Thyroid gland (tissue), 4 donors: ENCODE measurements around the gene TGFBRAP1. TPM values are rescaled to one million over a fixed set of nuclear protein-coding genes. Genes with fewer than 3 reads are reported as not detected.

Experiments
- DNase-seq, 2 donors: peaks; one replicate each; pipeline ENCODE4 v3.0.0-alpha.2; 2019
- H3K27ac ChIP-seq, 3 donors: fragments of 200-600 bp; sonication (generic); 1 replicate in 2 of 3; 2 replicates in 1 of 3; pipeline ENCODE4 v1.5.1; 2016 to 2019; ENCODE audit warnings: mild to moderate bottlenecking in 1 of 3, moderate library complexity in 1 of 3
- H3K27me3 ChIP-seq: fragments of 200-600 bp; sonication (generic); one replicate; pipeline ENCODE4 v1.5.1; 2019
- H3K36me3 ChIP-seq, 2 donors: fragments of 200-600 bp; sonication (generic); one replicate each; pipeline ENCODE4 v1.5.1; 2016 to 2019
- H3K4me1 ChIP-seq, 2 donors: fragments of 200-600 bp; sonication (generic); one replicate each; pipeline ENCODE4 v1.5.1; 2017 to 2019
- H3K4me3 ChIP-seq, 3 donors: fragments of 200-600 bp; sonication (generic); replicated peaks in 1 of 3; 1 replicate in 2 of 3; 2 replicates in 1 of 3; pipeline ENCODE4 v1.5.1; 2016; ENCODE audit warnings: mild to moderate bottlenecking in 1 of 3
- H3K9me3 ChIP-seq: fragments of 200-600 bp; sonication (generic); one replicate; pipeline ENCODE4 v1.5.1; 2017
- CTCF ChIP-seq, 6 experiments: fragments of 200-600 bp in 3 of 6; fragments of 450-650 bp in 3 of 6; sonication (generic) in 3 of 6; IDR thresholded peaks; one replicate each; pipeline ENCODE4 v1.5.1; 2016 to 2019; ENCODE audit warnings: antibody characterized with exemption in 6 of 6, mild to moderate bottlenecking in 2 of 6, inconsistent platforms in 1 of 6, moderate library complexity in 1 of 6
- POLR2A ChIP-seq, 2 donors: fragments of 450-650 bp; IDR thresholded peaks; one replicate each; pipeline ENCODE4 v1.6.1; 2017; ENCODE audit warnings: antibody characterized with exemption in 2 of 2, mild to moderate bottlenecking in 2 of 2, moderate library complexity in 1 of 2
- WGBS, 2 donors: methylation state at CpG; one replicate each; pipeline ENCODE4 v1.1.5; 2017; 5-methylcytosine and 5-hydroxymethylcytosine counted together
- intact Hi-C: fragments of 100-400 bp; cut with DNase I; formaldehyde crosslinking; loops from one replicate; pipeline ENCODE4 v1.15.1; 2023
- total RNA-seq, 4 donors: library from RNA; depleted of rRNA; stranded (reverse); fragments of >200 nt; gene quantifications; one replicate each; pipeline ENCODE4 v1.2.3, GENCODE V29; 2016

TGFBRAP1 gene
- total RNA-seq, 4 donors from 2014 or later: 35.4 to 53.2 (median 40.1) TPM

DNA sequence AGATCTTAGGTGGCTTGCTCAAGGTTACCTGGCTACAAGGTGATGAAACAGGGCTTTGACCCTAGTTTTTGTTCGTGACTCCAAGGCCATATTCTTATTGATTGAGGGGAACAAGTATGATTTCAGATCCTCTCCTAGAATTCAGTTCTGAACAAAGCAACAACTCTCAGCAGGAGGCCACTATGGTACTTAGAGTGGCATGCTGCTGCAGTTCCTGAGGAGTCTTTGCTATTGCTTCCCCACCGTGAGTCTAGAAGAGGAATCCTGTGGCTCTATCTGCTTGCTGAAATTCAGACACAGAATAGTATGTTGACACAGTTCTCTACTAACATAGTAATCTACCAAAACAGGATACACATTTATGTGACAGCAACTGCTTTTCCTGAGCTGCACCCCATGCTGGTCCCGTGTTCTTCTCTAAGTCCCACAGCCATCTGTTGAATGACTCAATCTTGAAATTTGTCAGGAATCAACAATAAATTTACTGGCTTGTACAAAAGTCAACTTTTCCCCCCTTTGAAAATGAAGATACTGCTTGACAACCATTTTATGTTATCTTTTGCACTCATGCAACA, 4.1 kb downstream of the TGFBRAP1 start:
- intact Hi-C loops: no loop called here
- H3K9me3 ChIP-seq: no peaks in the 10 kb centered on the region
- no peak for TF ChIP-seq CTCF (IDR thresholded peaks at IDR 0.05)
- no peak for TF ChIP-seq POLR2A (IDR thresholded peaks at IDR 0.05)
- no peak for DNase-seq
- no peaks in the 10 kb centered on the region for H3K36me3 ChIP-seq
- H3K4me1 ChIP-seq: peaks cover 19 to 22% of the 10 kb centered on the region in 2 donors
- no peaks in the 10 kb centered on the region for H3K27me3 ChIP-seq
- H3K27ac ChIP-seq: peak overlapping the region in 1 of 3 donors; percentile 6
- WGBS, 2 donors: 73 to 79% methylated on average over 3 of the region's 3 CpGs
- H3K4me3 ChIP-seq: no peak overlapping the region

GRCh38 chr2:105324732-105325131, 4.8 kb downstream of the TGFBRAP1 start:
- Histone ChIP-seq H3K9me3 (no peaks in the 10 kb centered on the region), H3K4me3 (no peak overlapping the region), H3K4me1 (peaks cover 14 to 28% of the 10 kb centered on the region in 2 donors), H3K27ac (peak overlapping the region in 1 of 3 donors; percentile 6), H3K27me3 (no peaks in the 10 kb centered on the region), H3K36me3 (no peaks in the 10 kb centered on the region)
- intact Hi-C loops: no loop called here
- TF ChIP-seq POLR2A (IDR thresholded peaks at IDR 0.05) (no peak), CTCF (IDR thresholded peaks at IDR 0.05) (no peak)
- DNase-seq: no peak
- WGBS, 2 donors: 86 to 88% methylated on average over 4 of the region's 4 CpGs

DNA sequence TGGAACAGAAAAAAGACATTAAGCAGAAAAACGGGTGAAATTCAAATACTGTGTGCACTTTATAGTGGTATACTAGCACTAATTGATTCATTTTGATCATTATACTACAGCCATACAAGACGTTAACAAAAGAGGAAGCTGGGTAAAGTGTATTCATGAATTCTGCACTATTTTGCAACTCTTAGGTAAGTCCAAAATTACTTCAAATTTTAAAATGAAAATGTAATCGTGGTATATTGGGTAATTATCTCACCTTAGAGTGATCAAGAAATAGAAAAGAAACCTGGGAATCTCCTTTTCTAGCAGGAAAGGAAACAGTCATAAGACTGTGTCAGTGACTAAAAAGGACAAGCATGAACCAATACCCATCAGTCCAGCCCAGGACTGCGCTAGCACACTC, 5.4 kb downstream of the TGFBRAP1 start:
- no peak for DNase-seq
- Histone ChIP-seq H3K9me3 (no peaks in the 10 kb centered on the region), H3K27me3 (no peaks in the 10 kb centered on the region), H3K27ac (no peak overlapping the region), H3K4me1 (peaks cover 14 to 28% of the 10 kb centered on the region in 2 donors), H3K36me3 (no peaks in the 10 kb centered on the region), H3K4me3 (no peak overlapping the region)
- 81 to 87% methylated on average over 4 of the region's 4 CpGs for WGBS, 2 donors
- intact Hi-C loops: no loop called here
- TF ChIP-seq POLR2A (IDR thresholded peaks at IDR 0.05) (no peak), CTCF (IDR thresholded peaks at IDR 0.05) (no peak)

- Histone ChIP-seq H3K27me3 (no peaks in the 10 kb centered on the region), H3K9me3 (no peaks in the 10 kb centered on the region), H3K4me1 (peaks cover 4 to 23% of the 10 kb centered on the region in 2 donors), H3K27ac (no peak overlapping the region), H3K36me3 (no peaks in the 10 kb centered on the region), H3K4me3 (no peak overlapping the region)
- intact Hi-C loops: no loop called here
- no peak for DNase-seq
- no peak for TF ChIP-seq POLR2A (IDR thresholded peaks at IDR 0.05)
- no peak for TF ChIP-seq CTCF (IDR thresholded peaks at IDR 0.05)
- WGBS, 2 donors: 82% methylated on average over 5 of the region's 5 CpGs
Observed at GRCh38 chr2:105323111-105323510, 6.4 kb downstream of the TGFBRAP1 start.

DNA sequence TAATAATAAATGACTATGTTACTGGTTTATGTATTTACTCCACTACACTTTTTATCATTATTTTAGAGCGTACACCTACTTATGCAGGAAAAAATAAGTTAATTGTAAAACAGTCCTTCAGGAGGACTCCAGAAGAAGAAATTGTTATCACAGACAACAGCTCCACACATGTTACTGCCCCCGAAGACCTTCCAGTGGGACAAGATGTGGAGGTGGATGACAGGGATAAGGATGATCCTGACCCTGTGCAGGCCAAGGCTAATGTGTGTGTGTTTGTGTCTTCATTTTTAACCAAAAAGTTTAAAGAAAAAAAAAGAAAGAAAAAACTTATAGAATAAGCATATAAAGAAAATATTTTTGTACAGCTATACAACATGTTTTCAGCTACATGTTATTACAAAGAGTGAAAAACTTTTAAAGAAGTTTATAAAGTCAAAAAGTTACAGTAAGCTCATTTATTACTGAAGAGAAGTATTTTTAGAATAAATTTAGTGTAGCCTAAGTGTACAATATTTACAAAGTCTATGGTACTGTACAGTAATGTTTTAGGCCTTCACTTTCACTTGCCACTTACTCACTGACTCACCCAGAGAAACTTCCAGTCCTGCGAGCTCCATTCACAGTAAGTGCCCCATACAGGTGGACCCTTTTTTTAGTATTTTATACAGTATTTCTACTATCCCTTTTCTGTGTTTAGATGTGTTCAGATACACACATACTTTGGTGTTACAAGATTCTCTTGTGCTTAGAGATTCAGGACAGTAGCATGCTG, 7.5 kb downstream of the TGFBRAP1 start:
- Histone ChIP-seq H3K9me3 (no peaks in the 10 kb centered on the region), H3K27ac (no peak overlapping the region), H3K36me3 (no peaks in the 10 kb centered on the region), H3K4me1 (peaks cover under 1 to 14% of the 10 kb centered on the region in 2 donors), H3K4me3 (no peak overlapping the region), H3K27me3 (no peaks in the 10 kb centered on the region)
- WGBS, 2 donors: 91 to 96% methylated on average over 3 of the region's 3 CpGs
- TF ChIP-seq POLR2A (IDR thresholded peaks at IDR 0.05) (no peak), CTCF (IDR thresholded peaks at IDR 0.05) (no peak)
- no peak for DNase-seq
- intact Hi-C loops: no loop called here
